Astrocyte (in vitro differentiated cells and primary cell): Measurements from ENCODE around the gene ACTN4. TPM values are rescaled to one million over a fixed set of nuclear protein-coding genes. Genes with fewer than 3 reads are reported as not detected.

Source experiments
- DNase-seq: peaks from one replicate; pipeline ENCODE4 v3.0.0-alpha.2; 2010; ENCODE audit warnings: low read depth
- FAIRE-seq: peaks from 2 replicates; lab custom pipeline; 2011; peaks lifted over from hg19 to GRCh38; lab: Jason Lieb, UNC
- H2AFZ ChIP-seq: 2 replicates; pipeline ENCODE4 v1.6.0; 2012; ENCODE audit warnings: low read depth, low read length, inconsistent platforms
- H3K27ac ChIP-seq: 2 replicates; pipeline ENCODE4 v1.5.1; 2011; ENCODE audit warnings: low read depth, low read length, inconsistent platforms
- H3K27me3 ChIP-seq: 2 replicates; pipeline ENCODE4 v1.6.0; 2011; ENCODE audit warnings: low read length, inconsistent platforms; ENCODE audit not compliant: insufficient read depth
- H3K36me3 ChIP-seq: 2 replicates; pipeline ENCODE4 v1.5.1; 2011; ENCODE audit warnings: low read length, inconsistent platforms; ENCODE audit not compliant: insufficient read depth
- H3K4me1 ChIP-seq: 2 replicates; pipeline ENCODE4 v1.5.1; 2011; ENCODE audit warnings: low read length, inconsistent platforms; ENCODE audit not compliant: insufficient read depth
- H3K4me2 ChIP-seq: 2 replicates; pipeline ENCODE4 v1.6.0; 2012; ENCODE audit warnings: low read length, inconsistent platforms
- H3K4me3 ChIP-seq: 2 replicates; pipeline ENCODE4 v1.5.1; 2011; ENCODE audit warnings: low read depth, mild to moderate bottlenecking, low read length, inconsistent platforms; ENCODE audit not compliant: insufficient read depth
- H3K79me2 ChIP-seq: 2 replicates; pipeline ENCODE4 v1.6.0; 2012; ENCODE audit warnings: mild to moderate bottlenecking, low read length, inconsistent platforms; ENCODE audit not compliant: insufficient read depth
- H3K9ac ChIP-seq: 2 replicates; pipeline ENCODE4 v1.6.0; 2012; ENCODE audit warnings: mild to moderate bottlenecking, low read length, inconsistent platforms
- H3K9me3 ChIP-seq: 2 replicates; pipeline ENCODE4 v1.5.1; 2012; ENCODE audit warnings: low read depth, mild to moderate bottlenecking, low read length, inconsistent platforms; ENCODE audit not compliant: insufficient read depth
- H4K20me1 ChIP-seq: 2 replicates; pipeline ENCODE4 v1.6.0; 2012; ENCODE audit warnings: low read length, inconsistent platforms; ENCODE audit not compliant: insufficient read depth
- H3K27ac Mint-ChIP-seq: one replicate; pipeline ENCODE4 v1.8.0; 2021; ENCODE audit warnings: mild to moderate bottlenecking, mixed read lengths; ENCODE audit not compliant: unreplicated experiment
- H3K27me3 Mint-ChIP-seq: one replicate; pipeline ENCODE4 v1.8.0; 2021; ENCODE audit warnings: low read depth, mixed read lengths; ENCODE audit not compliant: unreplicated experiment
- H3K36me3 Mint-ChIP-seq: one replicate; pipeline ENCODE4 v1.8.0; 2021; ENCODE audit warnings: low read depth, mixed read lengths; ENCODE audit not compliant: unreplicated experiment
- H3K4me1 Mint-ChIP-seq: one replicate; pipeline ENCODE4 v1.8.0; 2021; ENCODE audit warnings: low read depth, mixed read lengths; ENCODE audit not compliant: unreplicated experiment
- H3K4me3 Mint-ChIP-seq: one replicate; pipeline ENCODE4 v1.8.0; 2021; ENCODE audit warnings: mild to moderate bottlenecking, moderate library complexity, mixed read lengths; ENCODE audit not compliant: unreplicated experiment
- H3K9me3 Mint-ChIP-seq: one replicate; pipeline ENCODE4 v1.8.0; 2021; ENCODE audit warnings: mild to moderate bottlenecking, mixed read lengths; ENCODE audit not compliant: unreplicated experiment
- EZH2 ChIP-seq: IDR thresholded peaks from 2 replicates; pipeline ENCODE4 v1.6.1; 2012; ENCODE audit warnings: mild to moderate bottlenecking, low read length, inconsistent platforms; ENCODE audit not compliant: insufficient read depth
- total RNA-seq: library from RNA; stranded (reverse); gene quantifications from 2 replicates; pipeline ENCODE4 v1.2.1, GENCODE V29; 2021
- TF ChIP-seq, protein P1 (sequence below): IDR thresholded peaks from 2 replicates; pipeline ENCODE4 v1.5.1; 2011; ENCODE audit warnings: low read depth, mild to moderate bottlenecking, inconsistent platforms, low read length, moderate library complexity; ENCODE audit not compliant: insufficient read depth

The ACTN4 gene
- total RNA-seq, 1 donor from 2014 or later = 879 TPM

GRCh38 chr19:38726284-38726673 lies 78.8 kb downstream of the ACTN4 start:
- TF ChIP-seq EZH2 = no peak
- TF ChIP-seq, protein P1, sequence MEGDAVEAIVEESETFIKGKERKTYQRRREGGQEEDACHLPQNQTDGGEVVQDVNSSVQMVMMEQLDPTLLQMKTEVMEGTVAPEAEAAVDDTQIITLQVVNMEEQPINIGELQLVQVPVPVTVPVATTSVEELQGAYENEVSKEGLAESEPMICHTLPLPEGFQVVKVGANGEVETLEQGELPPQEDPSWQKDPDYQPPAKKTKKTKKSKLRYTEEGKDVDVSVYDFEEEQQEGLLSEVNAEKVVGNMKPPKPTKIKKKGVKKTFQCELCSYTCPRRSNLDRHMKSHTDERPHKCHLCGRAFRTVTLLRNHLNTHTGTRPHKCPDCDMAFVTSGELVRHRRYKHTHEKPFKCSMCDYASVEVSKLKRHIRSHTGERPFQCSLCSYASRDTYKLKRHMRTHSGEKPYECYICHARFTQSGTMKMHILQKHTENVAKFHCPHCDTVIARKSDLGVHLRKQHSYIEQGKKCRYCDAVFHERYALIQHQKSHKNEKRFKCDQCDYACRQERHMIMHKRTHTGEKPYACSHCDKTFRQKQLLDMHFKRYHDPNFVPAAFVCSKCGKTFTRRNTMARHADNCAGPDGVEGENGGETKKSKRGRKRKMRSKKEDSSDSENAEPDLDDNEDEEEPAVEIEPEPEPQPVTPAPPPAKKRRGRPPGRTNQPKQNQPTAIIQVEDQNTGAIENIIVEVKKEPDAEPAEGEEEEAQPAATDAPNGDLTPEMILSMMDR = no peak
- no peak for FAIRE-seq
- Mint-ChIP-seq H3K9me3 (no peaks in the 10 kb centered on the region), H3K4me3 (no peak overlapping the region), H3K27me3 (no peaks in the 10 kb centered on the region), H3K27ac (peak overlapping the region; percentile 59), H3K36me3 (peaks cover 23% of the 10 kb centered on the region), H3K4me1 (peaks cover 7% of the 10 kb centered on the region)
- H3K4me1 ChIP-seq = peaks cover 9% of the 10 kb centered on the region
- H3K4me3 ChIP-seq = no peak overlapping the region
- peaks cover 42% of the 10 kb centered on the region for H3K79me2 ChIP-seq
- H3K27me3 ChIP-seq = no peaks in the 10 kb centered on the region
- peaks cover 40% of the 10 kb centered on the region for H3K36me3 ChIP-seq
- H3K9ac ChIP-seq = no peak overlapping the region
- no peak for DNase-seq
- peaks cover 61% of the 10 kb centered on the region for H4K20me1 ChIP-seq
- H3K9me3 ChIP-seq = no peaks in the 10 kb centered on the region
- H3K4me2 ChIP-seq = no peak overlapping the region
- H3K27ac ChIP-seq = no peak overlapping the region
- no peak overlapping the region for H2AFZ ChIP-seq

- H3K27me3 ChIP-seq = no peaks in the 10 kb centered on the region
- H3K36me3 ChIP-seq = peaks cover 45% of the 10 kb centered on the region
- H3K27ac ChIP-seq = peak overlapping the region; percentile 2
- peaks cover 36% of the 10 kb centered on the region for H3K79me2 ChIP-seq
- no peak for FAIRE-seq
- H3K9ac ChIP-seq = no peak overlapping the region
- no peak overlapping the region for H2AFZ ChIP-seq
- no peaks in the 10 kb centered on the region for H3K9me3 Mint-ChIP-seq
- peaks cover 26% of the 10 kb centered on the region for H3K36me3 Mint-ChIP-seq
- H4K20me1 ChIP-seq = peaks cover 60% of the 10 kb centered on the region
- H3K27ac Mint-ChIP-seq = peak overlapping the region; percentile 59
- no peak overlapping the region for H3K4me3 Mint-ChIP-seq
- H3K27me3 Mint-ChIP-seq = no peaks in the 10 kb centered on the region
- H3K4me1 Mint-ChIP-seq = peaks cover 7% of the 10 kb centered on the region
- H3K4me3 ChIP-seq = no peak overlapping the region
- DNase-seq = no peak
- no peak overlapping the region for H3K4me2 ChIP-seq
- H3K4me1 ChIP-seq = peaks cover 9% of the 10 kb centered on the region
- no peak for TF ChIP-seq EZH2
- TF ChIP-seq, protein P1 = no peak
- no peaks in the 10 kb centered on the region for H3K9me3 ChIP-seq
Observed at GRCh38 chr19:38726761-38727301, 79.4 kb downstream of the ACTN4 start.

DNA sequence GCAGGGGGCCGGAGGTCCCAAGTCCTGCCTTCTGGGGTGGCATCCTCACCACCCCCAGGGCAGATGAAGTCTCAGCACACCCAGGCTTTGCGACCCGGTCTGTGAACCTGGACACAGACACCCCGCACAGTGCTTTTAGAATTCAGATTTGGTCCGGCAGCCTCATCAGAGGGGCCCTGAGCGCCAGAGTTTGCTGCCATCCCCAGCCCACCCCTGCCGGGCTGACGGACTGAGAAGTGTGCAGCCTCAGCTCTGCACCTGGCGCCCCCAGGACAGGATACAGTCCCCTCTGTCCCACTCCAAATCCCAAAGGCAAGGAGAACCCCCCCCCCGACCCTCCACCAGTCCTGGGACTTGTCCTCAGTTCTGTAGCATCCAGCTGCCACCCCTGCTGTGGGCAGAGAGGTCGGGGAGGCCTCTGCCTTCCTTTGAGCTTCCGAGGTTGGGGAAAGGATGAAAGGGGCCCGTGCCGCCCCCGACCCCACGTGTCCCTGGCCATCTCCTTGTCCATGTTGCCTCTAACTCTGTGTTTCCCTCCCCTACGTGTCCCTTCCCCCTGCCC lies 79.9 kb downstream of the ACTN4 start:
- H3K27me3 Mint-ChIP-seq = no peaks in the 10 kb centered on the region

More for the DNA sequence above, 79.9 kb downstream of the ACTN4 start:
- H3K4me2 ChIP-seq = no peak overlapping the region
- no peaks in the 10 kb centered on the region for H3K9me3 ChIP-seq
- no peak overlapping the region for H2AFZ ChIP-seq
- no peak overlapping the region for H3K4me3 ChIP-seq
- peaks cover 7% of the 10 kb centered on the region for H3K4me1 Mint-ChIP-seq
- H4K20me1 ChIP-seq = peaks cover 58% of the 10 kb centered on the region
- H3K36me3 Mint-ChIP-seq = peaks cover 30% of the 10 kb centered on the region
- peaks cover 33% of the 10 kb centered on the region for H3K79me2 ChIP-seq
- peaks cover 45% of the 10 kb centered on the region for H3K36me3 ChIP-seq
- H3K27ac ChIP-seq = no peak overlapping the region
- H3K9ac ChIP-seq = peak overlapping the region; percentile 23
- no peaks in the 10 kb centered on the region for H3K27me3 ChIP-seq
- FAIRE-seq (no peak), DNase-seq (no peak)
- H3K9me3 Mint-ChIP-seq = no peaks in the 10 kb centered on the region
- TF ChIP-seq, protein P1 = no peak
- TF ChIP-seq EZH2 = no peak
- H3K27ac Mint-ChIP-seq = no peak overlapping the region
- peaks cover 9% of the 10 kb centered on the region for H3K4me1 ChIP-seq
- H3K4me3 Mint-ChIP-seq = no peak overlapping the region
